Sigmoid colon (tissue), 4 donors: ENCODE data around the gene LRRC36.

Source experiments
- EP300 ChIP-seq, 4 donors: sonication (generic); formaldehyde crosslinking; IDR thresholded peaks; one replicate each; pipeline ENCODE4 v1.6.1; 2017; ENCODE audit warnings: antibody characterized with exemption in 4 of 4
- POLR2AphosphoS5 ChIP-seq, 4 donors: sonication (generic); formaldehyde crosslinking; IDR thresholded peaks; one replicate each; pipeline ENCODE4 v1.6.1; 2017; ENCODE audit warnings: antibody characterized with exemption in 4 of 4
- TF ChIP-seq, protein P1 (sequence below), 4 experiments: fragments of 450-650 bp in 3 of 4; fragments of 200-600 bp in 1 of 4; IDR thresholded peaks; one replicate each; pipeline ENCODE4 v1.5.1; 2016 to 2019; ENCODE audit warnings: antibody characterized with exemption in 4 of 4, mild to moderate bottlenecking in 3 of 4, moderate library complexity in 2 of 4

DNA sequence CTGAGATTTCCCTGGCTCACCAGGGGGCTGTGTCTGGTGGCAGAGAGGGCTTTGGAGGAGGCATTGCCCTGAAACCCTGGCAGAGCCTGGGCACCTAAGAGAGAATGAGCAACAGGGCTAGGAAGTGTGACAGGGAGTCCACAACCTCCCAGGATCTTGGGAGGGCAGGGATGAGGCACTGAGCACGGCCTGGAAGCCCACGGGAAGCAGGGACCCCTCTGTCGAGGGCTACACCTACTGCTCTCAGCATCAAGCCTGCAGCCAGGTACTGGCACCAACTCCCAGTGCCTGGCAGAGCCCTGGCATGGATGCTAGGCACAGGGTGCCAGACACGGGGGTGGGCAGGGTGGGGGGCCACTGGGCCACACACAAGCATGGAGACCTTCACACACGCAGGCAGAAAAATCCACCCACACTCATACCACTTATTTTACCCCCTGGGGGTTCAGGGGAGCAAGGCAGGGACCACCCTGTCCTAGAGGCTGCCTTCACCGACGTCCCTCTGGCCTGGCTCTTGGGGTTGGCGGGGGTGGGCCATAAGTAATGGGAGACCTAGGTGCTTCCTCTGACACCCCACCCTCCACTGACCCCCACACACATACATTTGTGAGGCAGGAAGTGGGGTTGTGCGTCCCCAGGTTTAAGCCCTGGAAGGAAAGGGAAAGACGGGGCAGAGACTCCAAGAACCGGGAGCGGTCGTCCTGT is 103.3 kb downstream of the LRRC36 start:
- TF ChIP-seq, protein P1, sequence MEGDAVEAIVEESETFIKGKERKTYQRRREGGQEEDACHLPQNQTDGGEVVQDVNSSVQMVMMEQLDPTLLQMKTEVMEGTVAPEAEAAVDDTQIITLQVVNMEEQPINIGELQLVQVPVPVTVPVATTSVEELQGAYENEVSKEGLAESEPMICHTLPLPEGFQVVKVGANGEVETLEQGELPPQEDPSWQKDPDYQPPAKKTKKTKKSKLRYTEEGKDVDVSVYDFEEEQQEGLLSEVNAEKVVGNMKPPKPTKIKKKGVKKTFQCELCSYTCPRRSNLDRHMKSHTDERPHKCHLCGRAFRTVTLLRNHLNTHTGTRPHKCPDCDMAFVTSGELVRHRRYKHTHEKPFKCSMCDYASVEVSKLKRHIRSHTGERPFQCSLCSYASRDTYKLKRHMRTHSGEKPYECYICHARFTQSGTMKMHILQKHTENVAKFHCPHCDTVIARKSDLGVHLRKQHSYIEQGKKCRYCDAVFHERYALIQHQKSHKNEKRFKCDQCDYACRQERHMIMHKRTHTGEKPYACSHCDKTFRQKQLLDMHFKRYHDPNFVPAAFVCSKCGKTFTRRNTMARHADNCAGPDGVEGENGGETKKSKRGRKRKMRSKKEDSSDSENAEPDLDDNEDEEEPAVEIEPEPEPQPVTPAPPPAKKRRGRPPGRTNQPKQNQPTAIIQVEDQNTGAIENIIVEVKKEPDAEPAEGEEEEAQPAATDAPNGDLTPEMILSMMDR (IDR thresholded peaks at IDR 0.05), result no peak
- TF ChIP-seq POLR2AphosphoS5 (IDR thresholded peaks at IDR 0.05), result no peak
- TF ChIP-seq EP300 (IDR thresholded peaks at IDR 0.05), result no peak
